ENCODE results near the gene EME2. TPM values are rescaled to one million over a fixed set of nuclear protein-coding genes. Genes with fewer than 3 reads are reported as not detected.

Gene EME2
- total RNA-seq, 2 experiments from 2014 or later: 11.9 to 15.3 TPM

- no peak overlapping the region for H3K4me3 Mint-ChIP-seq
- CTCF ChIA-PET: interaction anchor here (1.2 to 1.6 kb wide), 2 partner anchors 19 to 58 kb away, joined by 3 to 4 read pairs; partner anchors contain the start of genes MAPK8IP3, NUBP2 and SPSB3
- intact Hi-C loops (cut with micrococcal nuclease): no loop called here
- peaks cover 10% of the 10 kb centered on the region for H3K36me3 Mint-ChIP-seq
- no peak overlapping the region for H3K27ac Mint-ChIP-seq
- H3K4me1 Mint-ChIP-seq (ENCODE audit: low read depth): no peaks in the 10 kb centered on the region
- no peaks in the 10 kb centered on the region for H3K27me3 Mint-ChIP-seq
- H3K9me3 Mint-ChIP-seq: no peaks in the 10 kb centered on the region
- POLR2A ChIA-PET: interaction anchor here (1.2 kb wide), 1 partner anchor 18 kb away, joined by 3 read pairs; the partner anchor contains the start of gene SPSB3
- no peak for DNase-seq
Measured at GRCh38 chr16:1763521-1764511, 8.8 kb upstream of the EME2 start.

- POLR2A ChIA-PET: interaction anchor here (1.2 kb wide), 1 partner anchor 17 kb away, joined by 3 read pairs; the partner anchor contains the start of gene SPSB3
- CTCF ChIA-PET: interaction anchor here (1.2 to 1.6 kb wide), 2 partner anchors 18 to 59 kb away, joined by 3 to 4 read pairs; partner anchors contain the start of genes MAPK8IP3, NUBP2 and SPSB3
- Mint-ChIP-seq H3K27me3 (no peaks in the 10 kb centered on the region), H3K36me3 (peaks cover 10% of the 10 kb centered on the region), H3K4me3 (no peak overlapping the region), H3K27ac (no peak overlapping the region), H3K4me1 (ENCODE audit: low read depth) (peaks cover under 1% of the 10 kb centered on the region), H3K9me3 (no peaks in the 10 kb centered on the region)
- no peak for DNase-seq
- intact Hi-C loops (cut with micrococcal nuclease): no loop called here
Measured at GRCh38 chr16:1764971-1765370, 7.6 kb upstream of the EME2 start.

- ChIA-PET CTCF (no interaction called here), POLR2A (no interaction called here)
- peaks cover 3% of the 10 kb centered on the region for H3K4me1 Mint-ChIP-seq (ENCODE audit: low read depth)
- H3K27ac Mint-ChIP-seq: no peak overlapping the region
- DNase-seq: no peak
- H3K27me3 Mint-ChIP-seq: no peaks in the 10 kb centered on the region
- no peak overlapping the region for H3K4me3 Mint-ChIP-seq
- H3K36me3 Mint-ChIP-seq: peaks cover 17% of the 10 kb centered on the region
- intact Hi-C loops (cut with micrococcal nuclease): no loop called here
- H3K9me3 Mint-ChIP-seq: no peaks in the 10 kb centered on the region
Measured at GRCh38 chr16:1765826-1766225, 6.8 kb upstream of the EME2 start.

- no peak overlapping the region for H3K27ac Mint-ChIP-seq
- H3K36me3 Mint-ChIP-seq: peaks cover 14% of the 10 kb centered on the region
- no peaks in the 10 kb centered on the region for H3K9me3 Mint-ChIP-seq
- H3K27me3 Mint-ChIP-seq: no peaks in the 10 kb centered on the region
- H3K4me3 Mint-ChIP-seq: no peak overlapping the region
- CTCF ChIA-PET: no interaction called here
- peaks cover 3% of the 10 kb centered on the region for H3K4me1 Mint-ChIP-seq (ENCODE audit: low read depth)
- intact Hi-C loops (cut with micrococcal nuclease): no loop called here
- POLR2A ChIA-PET: no interaction called here
- DNase-seq: no peak
Measured at GRCh38 chr16:1766231-1766630, 6.4 kb upstream of the EME2 start.

- ChIA-PET CTCF (no interaction called here), POLR2A (no interaction called here)
- Mint-ChIP-seq H3K9me3 (no peaks in the 10 kb centered on the region), H3K4me1 (ENCODE audit: low read depth) (peaks cover 3% of the 10 kb centered on the region), H3K27me3 (no peaks in the 10 kb centered on the region), H3K27ac (no peak overlapping the region), H3K36me3 (peaks cover 13% of the 10 kb centered on the region), H3K4me3 (no peak overlapping the region)
- DNase-seq: no peak
- intact Hi-C loops (cut with micrococcal nuclease): no loop called here
Measured at GRCh38 chr16:1766701-1767100, 5.9 kb upstream of the EME2 start.

- Mint-ChIP-seq H3K36me3 (peaks cover 20% of the 10 kb centered on the region), H3K4me3 (no peak overlapping the region), H3K27ac (no peak overlapping the region), H3K4me1 (ENCODE audit: low read depth) (peaks cover 3% of the 10 kb centered on the region), H3K27me3 (no peaks in the 10 kb centered on the region), H3K9me3 (no peaks in the 10 kb centered on the region)
- ChIA-PET POLR2A (interaction anchor here (0.6 kb wide), 1 partner anchor 445 kb away, joined by 4 read pairs; no protein-coding TSS in a partner anchor), CTCF (no interaction called here)
- no peak for DNase-seq
- intact Hi-C loops (cut with micrococcal nuclease): no loop called here
Measured at GRCh38 chr16:1767116-1767994, 5.3 kb upstream of the EME2 start.

GRCh38 chr16:1768061-1768766 is 4.4 kb upstream of the EME2 start:
- H3K4me1 Mint-ChIP-seq (ENCODE audit: low read depth): peaks cover 3% of the 10 kb centered on the region
- intact Hi-C loops (cut with micrococcal nuclease): no loop called here
- H3K27ac Mint-ChIP-seq: no peak overlapping the region
- H3K36me3 Mint-ChIP-seq: peaks cover 21% of the 10 kb centered on the region
- no peak overlapping the region for H3K4me3 Mint-ChIP-seq
- no peaks in the 10 kb centered on the region for H3K9me3 Mint-ChIP-seq
- DNase-seq: no peak
- H3K27me3 Mint-ChIP-seq: no peaks in the 10 kb centered on the region
- CTCF ChIA-PET: no interaction called here
- POLR2A ChIA-PET: interaction anchor here (5.3 kb wide), 1 partner anchor 13 kb away, joined by 56 read pairs; the partner anchor contains the start of genes NUBP2 and SPSB3

- peak overlapping the region; percentile 38 for H3K27ac Mint-ChIP-seq
- no peak overlapping the region for H3K4me3 Mint-ChIP-seq
- intact Hi-C loops (cut with micrococcal nuclease): no loop called here
- ChIA-PET CTCF (no interaction called here), POLR2A (interaction anchor here (5.3 kb wide), 1 partner anchor 13 kb away, joined by 56 read pairs; the partner anchor contains the start of genes NUBP2 and SPSB3)
- no peaks in the 10 kb centered on the region for H3K27me3 Mint-ChIP-seq
- H3K4me1 Mint-ChIP-seq (ENCODE audit: low read depth): peaks cover 4% of the 10 kb centered on the region
- peaks cover 21% of the 10 kb centered on the region for H3K36me3 Mint-ChIP-seq
- DNase-seq: no peak
- no peaks in the 10 kb centered on the region for H3K9me3 Mint-ChIP-seq
Measured at GRCh38 chr16:1768767-1769401, 3.7 kb upstream of the EME2 start.

GRCh38 chr16:1769402-1770300 is 3.0 kb upstream of the EME2 start:
- Mint-ChIP-seq H3K4me1 (ENCODE audit: low read depth) (peaks cover 6% of the 10 kb centered on the region), H3K9me3 (no peaks in the 10 kb centered on the region), H3K27ac (peak overlapping the region; percentile 82), H3K36me3 (peaks cover 21% of the 10 kb centered on the region), H3K27me3 (no peaks in the 10 kb centered on the region), H3K4me3 (peak overlapping the region; percentile 94)
- ChIA-PET CTCF (interaction anchor here (1.0 kb wide), 1 partner anchor 63 kb away, joined by 3 read pairs; the partner anchor contains the start of gene MAPK8IP3), POLR2A (interaction anchor here (5.3 kb wide), 1 partner anchor 12 kb away, joined by 56 read pairs; the partner anchor contains the start of genes NUBP2 and SPSB3)
- no peak for DNase-seq
- intact Hi-C loops (cut with micrococcal nuclease): loop anchor here (2.0 to 5.0 kb wide), 2 partner anchors 63 to 157 kb away; partner anchors contain the start of genes CRAMP1, IFT140 and MAPK8IP3

Measured in activated CD4-positive, alpha-beta memory T cell treated with anti-CD3 and anti-CD28 coated beads for 36 hours (primary cell).